ENCODE measurements around the gene SMIM8. TPM values are rescaled to one million over a fixed set of nuclear protein-coding genes. Genes with fewer than 3 reads are reported as not detected.

Gene SMIM8
- total and polyA plus RNA-seq, 2 of the 4 experiments (the other 2 are of a cell fraction): 2.7 to 3.6 TPM

- TF ChIP-seq USF2 (IDR thresholded peaks at IDR 0.05; ENCODE audit: low read depth, low read length) (no peak), CHD1 (IDR thresholded peaks at IDR 0.05; ENCODE audit: low read depth, low read length) (no peak), RFX5 (IDR thresholded peaks at IDR 0.05; ENCODE audit: low read depth, low read length) (no peak), NFE2L2 (IDR thresholded peaks at IDR 0.05; ENCODE audit: low read depth, low read length) (no peak), POLR2A (IDR thresholded peaks at IDR 0.05; ENCODE audit: low read depth, low read length) (no peak), BHLHE40 (IDR thresholded peaks at IDR 0.05; ENCODE audit: low read depth, low read length) (no peak), RAD21 (IDR thresholded peaks at IDR 0.05; ENCODE audit: low read length) (no peak), CEBPB (IDR thresholded peaks at IDR 0.05; ENCODE audit: low read depth, low read length) (no peak), RCOR1 (IDR thresholded peaks at IDR 0.05; ENCODE audit: insufficient replicate concordance, low read length) (no peak)
- no peak for DNase-seq
- no peak overlapping the region for H2BK5ac ChIP-seq (ENCODE audit: low read depth, low read length, poor library complexity, severe bottlenecking)
- no TSS peak for BruUV-seq (replicated peaks)
- H3K79me1 ChIP-seq (ENCODE audit: low read depth in 1 of 2, low read length in 2 of 2): no peaks in the 10 kb centered on the region
- H3K9me3 ChIP-seq (ENCODE audit: control insufficient read depth, insufficient read depth, low read length): no peaks in the 10 kb centered on the region
- H3K4me1 ChIP-seq (ENCODE audit: control insufficient read depth, insufficient read depth, low read length): no peaks in the 10 kb centered on the region
- in situ Hi-C loops (cut with MboI; ENCODE audit: low sequenced_read_pairs) (no loop called here), intact Hi-C loops (cut with micrococcal nuclease) (no loop called here), dilution Hi-C loops (cut with HindIII; ENCODE audit: low sequenced_read_pairs, unreplicated experiment) (no loop called here)
- no peak overlapping the region for H3K18ac ChIP-seq (ENCODE audit: low read depth, low read length)
- no peak overlapping the region for H4K5ac ChIP-seq (ENCODE audit: low read depth, low read length)
- ATAC-seq (ENCODE audit: low read depth): no peak
- no peak overlapping the region for H2AK9ac ChIP-seq (replicated peaks; ENCODE audit: low read depth, low read length, poor library complexity)
- no peak overlapping the region for H2BK15ac ChIP-seq (ENCODE audit: low read depth, low read length)
- H3K9me1 ChIP-seq (ENCODE audit: insufficient read depth, low read length): no peaks in the 10 kb centered on the region
- H3K23ac ChIP-seq (ENCODE audit: low read depth, low read length): no peak overlapping the region
- no peak overlapping the region for H3K56ac ChIP-seq (ENCODE audit: extremely low read depth, insufficient read depth, low read length)
- no peak overlapping the region for H2BK20ac ChIP-seq (ENCODE audit: low read depth, low read length)
- H4K20me1 ChIP-seq (ENCODE audit: insufficient read depth, low read length): no peaks in the 10 kb centered on the region
- no peak overlapping the region for H4K91ac ChIP-seq (ENCODE audit: insufficient read depth, low read depth, low read length)
- H2AFZ ChIP-seq (replicated peaks; ENCODE audit: low read length, poor library complexity): no peak overlapping the region
- no peak overlapping the region for H3K4me2 ChIP-seq (ENCODE audit: low read depth, low read length)
- no peaks in the 10 kb centered on the region for H3K36me3 ChIP-seq (ENCODE audit: control insufficient read depth, insufficient read depth, low read length)
- H3K9ac ChIP-seq (ENCODE audit: low read depth, low read length): no peak overlapping the region
- H2BK120ac ChIP-seq (ENCODE audit: low read depth, low read length): no peak overlapping the region
- POLR2A ChIA-PET (ENCODE audit: unreplicated experiment): no interaction called here
- CTCF ChIA-PET: no interaction called here
- WGBS, 2 experiments (ENCODE audit: extremely low coverage in 2 of 2, insufficient read length in 1 of 2): no CpG with 5 or more reads among the region's 4 CpGs
- H2AK5ac ChIP-seq (ENCODE audit: low read depth, low read length): no peak overlapping the region
- H3K14ac ChIP-seq (replicated peaks; ENCODE audit: low read depth, low read length): no peak overlapping the region
- H3K4me3 ChIP-seq (ENCODE audit: insufficient read depth, low read depth, low read length): no peak overlapping the region
- peaks cover 12% of the 10 kb centered on the region for H3K27me3 ChIP-seq (ENCODE audit: control insufficient read depth, insufficient read depth, low read length)
- no peak overlapping the region for H4K8ac ChIP-seq (ENCODE audit: low read depth in 2 of 2, low read length in 2 of 2)
- H3K4ac ChIP-seq (ENCODE audit: low read depth, low read length): no peak overlapping the region
- no peak overlapping the region for H3K27ac ChIP-seq (ENCODE audit: insufficient read depth, low read length)
Measured at GRCh38 chr6:87293526-87293925, 28.9 kb upstream of the SMIM8 start.

Measured in IMR-90 (cell line).